Measurements from ENCODE around the gene ACTBL2.
"Not testable (repeated sequence)": the region's sequence is repeated elsewhere in the genome, so short reads cannot be mapped to it uniquely, and the experiment has no call there.

DNA sequence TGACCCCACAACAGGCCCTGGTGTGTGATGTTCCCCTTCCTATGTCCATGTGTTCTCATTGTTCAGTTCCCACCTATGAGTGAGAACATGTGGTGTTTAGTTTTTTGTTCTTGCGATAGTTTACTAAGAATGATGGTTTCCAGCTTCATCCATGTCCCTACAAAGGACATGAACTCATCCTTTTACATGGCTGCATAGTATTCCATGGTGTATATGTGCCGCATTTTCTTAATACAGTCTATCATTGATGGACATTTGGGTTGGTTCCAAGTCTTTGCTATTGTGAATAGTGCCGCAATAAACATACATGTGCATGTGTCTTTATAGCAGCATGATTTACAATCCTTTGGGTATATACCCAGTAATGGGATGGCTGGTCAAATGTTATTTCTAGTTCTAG is 22.6 kb downstream of the ACTBL2 start:
- TF ChIP-seq, protein P1, sequence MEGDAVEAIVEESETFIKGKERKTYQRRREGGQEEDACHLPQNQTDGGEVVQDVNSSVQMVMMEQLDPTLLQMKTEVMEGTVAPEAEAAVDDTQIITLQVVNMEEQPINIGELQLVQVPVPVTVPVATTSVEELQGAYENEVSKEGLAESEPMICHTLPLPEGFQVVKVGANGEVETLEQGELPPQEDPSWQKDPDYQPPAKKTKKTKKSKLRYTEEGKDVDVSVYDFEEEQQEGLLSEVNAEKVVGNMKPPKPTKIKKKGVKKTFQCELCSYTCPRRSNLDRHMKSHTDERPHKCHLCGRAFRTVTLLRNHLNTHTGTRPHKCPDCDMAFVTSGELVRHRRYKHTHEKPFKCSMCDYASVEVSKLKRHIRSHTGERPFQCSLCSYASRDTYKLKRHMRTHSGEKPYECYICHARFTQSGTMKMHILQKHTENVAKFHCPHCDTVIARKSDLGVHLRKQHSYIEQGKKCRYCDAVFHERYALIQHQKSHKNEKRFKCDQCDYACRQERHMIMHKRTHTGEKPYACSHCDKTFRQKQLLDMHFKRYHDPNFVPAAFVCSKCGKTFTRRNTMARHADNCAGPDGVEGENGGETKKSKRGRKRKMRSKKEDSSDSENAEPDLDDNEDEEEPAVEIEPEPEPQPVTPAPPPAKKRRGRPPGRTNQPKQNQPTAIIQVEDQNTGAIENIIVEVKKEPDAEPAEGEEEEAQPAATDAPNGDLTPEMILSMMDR (IDR thresholded peaks at IDR 0.05): not testable (repeated sequence)
- not testable (repeated sequence) for TF ChIP-seq POLR2A (IDR thresholded peaks at IDR 0.05)

Measured in thyroid gland (tissue), 4 donors.